GM18498 (cell line): ENCODE results near the gene DENND1B.
A peak's percentile ranks its signal among the peaks of the same experiment; 100 is the strongest.
"Not testable (repeated sequence)": the region's sequence is repeated elsewhere in the genome, so short reads cannot be mapped to it uniquely, and the experiment has no call there.

ENCODE experiments used
- ATAC-seq: cut with Tn5 transposase; IDR thresholded peaks from one replicate; pipeline ENCODE4 v1.9.1; 2021; ENCODE audit warnings: mild to moderate bottlenecking, moderate library complexity; ENCODE audit not compliant: unreplicated experiment

The DENND1B gene

DNA sequence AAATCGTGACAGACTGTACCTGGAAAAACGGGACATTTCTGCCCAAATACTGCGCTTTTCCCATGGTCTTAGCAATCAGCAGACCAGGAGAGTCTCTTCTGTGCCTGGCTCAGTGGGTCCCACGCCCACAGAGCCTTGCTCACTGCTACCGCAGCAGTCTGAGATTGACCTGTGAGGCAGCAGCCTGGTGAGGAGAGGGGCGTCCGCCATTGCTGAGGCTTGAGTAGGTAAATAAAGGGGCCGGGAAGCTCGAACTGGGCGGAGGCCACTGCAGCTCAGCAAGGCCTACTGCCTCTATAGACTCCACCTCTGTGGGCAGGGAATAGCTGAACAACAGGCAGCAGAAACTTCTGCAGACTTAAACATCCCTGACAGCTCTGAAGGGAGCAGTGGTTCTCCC lies 203.1 kb downstream of the DENND1B start:
- no peak for ATAC-seq

DNA sequence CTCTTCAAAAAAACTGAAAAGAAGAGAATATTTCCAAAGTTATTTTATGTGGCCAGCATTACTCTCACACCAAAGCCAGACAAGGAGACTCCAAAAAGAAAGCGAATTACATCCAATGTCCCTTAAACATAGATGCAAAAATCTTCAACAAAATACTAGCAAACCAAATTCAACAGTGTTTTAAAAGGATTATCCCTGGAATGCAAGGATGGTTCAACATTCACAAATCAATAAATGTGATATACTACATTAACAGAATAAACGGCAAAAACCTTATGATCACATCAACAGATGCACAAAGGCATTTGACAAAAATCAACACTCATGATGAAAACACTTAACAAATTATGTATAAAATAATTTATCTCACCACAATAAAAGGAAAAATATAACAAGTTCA lies 207.8 kb downstream of the DENND1B start:
- no peak for ATAC-seq

DNA sequence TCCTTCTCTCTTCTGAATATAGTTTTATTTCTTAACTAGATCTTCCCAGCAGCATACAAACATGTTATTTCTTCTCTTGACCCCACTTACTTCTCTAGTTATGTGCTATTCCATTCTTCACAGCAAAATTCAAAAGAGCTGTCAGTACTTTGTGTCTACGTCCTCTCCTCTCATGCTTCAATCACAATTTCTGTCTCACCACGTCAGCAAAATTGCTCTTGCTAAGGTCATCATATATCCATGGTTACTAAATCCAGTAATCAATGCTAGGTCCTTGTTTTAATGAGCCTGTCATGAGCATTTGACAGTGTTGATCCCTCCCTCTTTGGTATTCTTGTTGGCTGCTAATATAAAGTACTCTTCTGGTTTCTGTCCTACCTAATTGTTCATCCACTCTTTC lies 214.2 kb downstream of the DENND1B start:
- no peak for ATAC-seq

DNA sequence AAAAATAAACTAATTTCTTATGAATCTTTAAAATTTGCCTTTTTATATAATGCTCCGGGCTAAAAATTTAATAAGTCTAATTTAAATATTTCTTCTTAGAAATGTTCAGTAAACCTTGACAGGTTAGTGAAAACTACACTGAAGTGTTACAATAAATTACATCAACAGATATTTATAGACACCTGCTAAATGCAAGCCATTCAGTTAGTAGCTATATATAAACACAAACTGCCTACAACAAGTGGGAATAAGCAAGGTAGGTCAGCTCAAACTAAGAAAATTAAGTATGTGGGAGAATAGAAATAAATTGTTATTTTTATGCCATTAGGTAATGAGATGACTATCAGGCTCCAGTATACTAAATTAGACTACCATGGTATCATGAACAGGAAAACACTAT lies 215.6 kb downstream of the DENND1B start:
- no peak for ATAC-seq

DNA sequence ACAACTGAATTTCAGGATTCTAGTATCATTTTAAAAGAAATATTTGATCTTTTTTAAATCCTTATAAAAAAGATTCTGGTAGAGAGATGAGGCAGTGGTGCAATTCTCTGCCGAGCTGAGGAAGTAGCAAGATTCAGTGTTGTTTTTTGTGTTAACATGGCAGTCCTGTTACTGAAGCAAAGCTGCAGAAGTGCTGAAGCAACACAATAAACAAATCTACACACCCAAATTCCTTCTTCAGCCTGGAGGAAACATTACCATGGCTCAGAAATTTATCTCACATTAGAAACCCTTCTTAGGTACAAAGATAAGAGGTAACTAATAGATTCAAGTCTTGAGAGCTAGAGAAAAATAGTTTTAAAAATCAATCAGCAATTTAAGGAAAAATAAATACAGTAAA lies 216.0 kb downstream of the DENND1B start:
- no peak for ATAC-seq

DNA sequence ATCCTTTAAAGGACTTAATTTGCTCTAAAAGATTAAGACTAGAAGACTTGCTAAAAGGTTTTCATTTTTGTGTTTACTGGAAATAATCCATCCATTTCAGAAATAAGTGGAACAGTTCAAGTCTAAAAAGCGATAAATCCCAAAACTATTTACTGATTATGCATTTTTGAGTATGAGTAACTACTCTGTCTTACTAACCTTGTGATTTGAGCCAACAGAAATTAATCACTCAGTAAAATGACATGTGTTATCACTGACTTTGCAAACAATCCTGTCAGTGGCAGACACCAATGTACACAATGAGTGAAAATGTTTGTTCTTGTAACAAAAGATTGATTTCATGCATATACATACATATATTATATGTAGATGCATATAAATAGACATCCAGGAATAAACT lies 218.0 kb downstream of the DENND1B start:
- no peak for ATAC-seq

DNA sequence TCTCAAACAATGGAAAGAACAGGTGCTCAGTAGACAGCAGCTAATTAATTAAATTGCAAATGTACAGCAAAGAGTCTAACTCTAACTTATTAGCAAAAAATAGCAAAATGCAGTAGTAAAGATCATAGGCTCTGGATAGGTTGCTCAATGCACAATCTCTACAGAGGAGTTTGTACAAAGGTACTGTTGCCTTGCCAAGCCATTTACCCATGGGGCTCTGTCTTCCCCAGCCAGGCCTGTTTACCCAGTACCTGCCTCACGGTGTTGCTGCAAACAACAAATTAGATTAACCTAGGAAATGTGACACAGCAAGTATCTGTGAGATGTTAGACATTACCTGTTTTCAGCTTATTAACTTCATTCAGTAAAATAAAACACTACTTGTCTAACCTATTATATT lies 222.0 kb downstream of the DENND1B start:
- ATAC-seq, result no peak

DNA sequence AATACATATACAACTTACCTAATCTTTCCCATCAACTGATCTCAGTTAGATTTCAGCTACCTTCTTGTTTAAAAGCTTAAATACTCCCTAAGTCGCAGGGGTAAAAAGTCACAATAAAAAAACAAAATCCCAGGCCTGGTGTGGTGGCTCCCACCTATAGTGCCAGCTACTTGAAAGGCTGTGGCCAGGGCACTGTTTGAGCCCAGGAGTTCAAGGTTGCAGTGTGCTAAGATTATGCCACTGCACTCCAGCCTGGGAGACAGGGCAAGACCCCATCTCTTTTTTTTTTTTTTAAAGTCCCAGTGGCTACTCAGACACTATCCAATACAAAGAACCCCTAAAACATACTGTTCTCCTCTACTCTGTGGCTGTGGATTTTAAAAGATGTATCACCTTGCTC lies 228.3 kb downstream of the DENND1B start:
- ATAC-seq, result no peak

DNA sequence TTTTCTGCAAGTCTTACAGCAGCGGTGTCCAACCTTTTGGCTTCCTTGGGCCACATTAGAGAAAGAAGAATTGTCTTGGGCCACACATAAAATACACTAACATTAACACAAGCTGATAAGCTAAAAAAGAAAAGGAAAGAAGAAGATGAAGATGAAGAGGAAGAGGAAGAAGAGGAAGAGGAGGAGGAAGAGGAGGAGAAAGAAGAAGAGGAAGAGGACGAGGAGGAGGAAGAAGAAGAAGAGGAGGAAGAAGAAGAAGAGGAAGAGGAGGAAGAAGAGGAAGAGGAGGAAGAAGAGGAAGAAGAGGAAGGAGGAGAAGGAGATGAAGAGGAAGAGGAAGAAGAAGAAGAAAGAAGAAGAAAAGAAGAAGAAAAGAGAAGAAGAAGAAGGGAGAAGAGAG lies 230.7 kb downstream of the DENND1B start:
- ATAC-seq, result no peak

DNA sequence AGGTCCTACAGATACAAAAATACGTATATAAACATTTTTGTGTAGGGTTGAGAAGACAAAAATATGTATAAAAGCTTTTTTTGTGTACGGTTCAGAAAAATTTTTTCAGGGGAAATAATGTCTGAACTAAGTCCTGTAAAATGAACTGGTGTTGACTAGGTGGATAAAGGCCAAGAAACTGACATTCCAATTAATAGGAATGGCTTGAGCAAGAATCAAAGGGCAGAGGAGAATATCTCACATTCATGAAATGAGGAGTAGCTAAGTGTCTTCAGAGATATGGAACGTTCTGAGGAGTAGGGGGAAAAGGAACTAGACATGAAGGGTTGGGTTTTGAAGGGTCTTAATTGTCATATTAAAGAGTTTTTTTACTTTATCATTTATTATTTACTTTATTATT lies 231.2 kb downstream of the DENND1B start:
- ATAC-seq, result no peak

DNA sequence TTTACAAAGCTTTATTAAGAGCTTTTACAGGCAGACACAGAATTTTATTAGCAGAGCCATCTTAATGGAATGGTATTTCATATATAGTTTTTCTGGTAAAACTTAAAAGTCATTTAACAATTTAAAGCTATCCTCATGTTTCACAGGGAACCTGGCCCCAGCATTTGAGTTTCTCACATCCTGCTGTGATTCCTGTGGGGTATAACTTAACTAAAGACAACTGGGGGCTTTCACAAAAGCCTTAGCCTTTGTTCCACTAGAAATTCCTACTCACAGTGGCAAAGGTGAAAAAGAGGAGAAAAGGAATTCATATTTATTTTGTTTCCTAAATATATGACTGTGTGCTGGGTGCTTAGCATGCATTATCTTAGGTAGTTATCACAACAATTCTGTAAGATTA lies 233.9 kb downstream of the DENND1B start:
- ATAC-seq, result no peak

DNA sequence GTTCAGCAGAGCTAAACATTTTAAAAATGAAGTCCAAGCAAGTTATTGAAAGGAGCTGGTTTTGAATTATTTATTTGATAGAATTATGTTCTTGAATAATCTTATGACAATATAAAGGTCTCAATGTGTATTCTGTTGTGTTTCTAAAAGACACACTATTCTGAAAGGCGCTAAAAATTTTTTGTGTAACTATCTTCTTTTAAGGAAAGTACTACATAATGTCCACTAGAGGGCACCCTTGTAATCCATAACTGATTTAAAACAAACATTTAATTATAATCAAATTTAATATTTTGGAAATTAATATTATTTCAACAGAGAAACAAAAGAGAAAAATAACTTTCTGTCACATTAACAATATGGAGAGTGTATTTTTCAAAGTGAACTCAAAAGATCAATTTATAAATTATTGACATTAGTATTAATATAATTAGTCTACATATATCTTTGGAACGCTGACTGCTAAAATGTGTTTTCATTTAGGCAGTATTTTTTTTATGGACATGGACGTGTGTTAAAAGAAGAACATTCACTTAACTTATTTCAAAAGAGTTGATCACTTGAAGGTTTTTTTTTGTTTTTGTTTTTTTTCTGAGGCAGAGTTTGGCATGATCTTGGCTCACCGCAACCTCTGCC lies 248.4 kb downstream of the DENND1B start:
- ATAC-seq, result no peak

DNA sequence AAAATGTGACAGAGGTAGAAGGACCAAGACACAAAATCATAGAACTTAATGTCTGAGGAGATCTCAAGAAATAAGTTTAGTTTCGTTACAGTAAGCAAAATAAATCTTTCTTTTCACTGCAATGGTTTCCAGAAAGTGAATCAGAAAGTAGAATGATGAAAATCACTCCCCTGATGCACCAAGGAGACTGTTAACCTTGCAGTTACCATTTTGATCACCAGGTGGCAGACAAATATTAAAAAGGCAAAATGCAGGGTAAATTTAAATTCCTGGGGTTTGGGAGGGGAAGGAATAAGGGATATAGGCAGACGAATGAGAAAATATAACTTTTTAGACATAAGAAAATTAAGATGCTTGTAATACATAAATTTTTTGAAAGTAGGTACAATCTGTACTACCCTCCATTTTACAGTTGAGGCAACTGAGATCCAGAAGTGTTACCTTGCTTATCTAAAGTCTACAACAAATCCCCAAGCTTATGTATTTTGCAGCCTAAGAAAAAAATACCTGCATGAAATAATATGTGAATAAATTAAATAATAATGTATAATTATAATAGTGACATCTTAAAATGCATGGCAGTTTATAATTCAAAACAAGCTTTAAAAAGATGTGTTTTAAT lies 254.1 kb downstream of the DENND1B start:
- ATAC-seq, result peak; percentile 79

DNA sequence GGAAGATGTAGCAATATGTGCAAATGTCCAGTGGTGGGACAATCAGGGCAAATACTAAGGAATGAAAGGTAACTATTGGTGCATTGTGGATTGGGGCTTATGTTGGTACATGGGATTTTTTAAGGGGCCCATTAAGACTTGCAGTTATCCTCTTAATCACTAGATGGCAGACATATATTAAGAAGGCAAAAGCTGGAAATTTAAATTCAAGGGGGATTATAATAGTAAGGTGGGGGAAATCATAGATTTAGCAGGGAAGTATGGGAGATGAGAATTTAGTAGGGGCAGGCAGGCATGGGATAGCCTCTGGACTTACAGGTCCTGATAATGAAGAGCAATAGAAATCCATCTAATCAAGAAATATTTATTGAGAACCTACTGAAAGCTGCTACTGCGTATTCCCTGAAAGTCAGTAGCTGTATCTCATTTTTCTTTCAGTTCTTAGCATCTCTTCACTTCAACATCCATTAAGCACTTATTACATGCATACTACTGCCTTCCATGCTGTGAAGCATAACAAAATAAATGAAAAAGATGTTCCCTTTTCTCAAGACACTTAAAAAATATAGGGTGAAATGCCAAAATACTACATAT lies 255.4 kb downstream of the DENND1B start:
- ATAC-seq, result no peak

DNA sequence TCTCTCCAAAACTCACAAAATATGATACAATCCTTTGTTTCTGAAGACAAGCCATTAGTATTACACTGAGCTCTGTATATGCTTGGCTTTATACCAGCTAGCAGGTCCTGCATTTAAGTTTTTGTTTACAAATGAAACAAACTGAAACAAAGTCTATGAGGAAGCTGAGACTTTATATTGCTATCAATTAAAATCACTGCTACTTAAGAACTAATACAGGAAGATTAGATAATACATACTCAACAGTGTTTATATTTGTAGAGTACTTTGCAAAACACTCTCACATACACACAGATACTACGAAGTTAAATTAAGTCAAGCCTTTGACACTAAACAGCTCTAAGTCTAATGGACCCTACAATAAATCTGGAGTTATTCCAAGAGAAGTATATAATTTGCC lies 259.9 kb downstream of the DENND1B start:
- no peak for ATAC-seq

DNA sequence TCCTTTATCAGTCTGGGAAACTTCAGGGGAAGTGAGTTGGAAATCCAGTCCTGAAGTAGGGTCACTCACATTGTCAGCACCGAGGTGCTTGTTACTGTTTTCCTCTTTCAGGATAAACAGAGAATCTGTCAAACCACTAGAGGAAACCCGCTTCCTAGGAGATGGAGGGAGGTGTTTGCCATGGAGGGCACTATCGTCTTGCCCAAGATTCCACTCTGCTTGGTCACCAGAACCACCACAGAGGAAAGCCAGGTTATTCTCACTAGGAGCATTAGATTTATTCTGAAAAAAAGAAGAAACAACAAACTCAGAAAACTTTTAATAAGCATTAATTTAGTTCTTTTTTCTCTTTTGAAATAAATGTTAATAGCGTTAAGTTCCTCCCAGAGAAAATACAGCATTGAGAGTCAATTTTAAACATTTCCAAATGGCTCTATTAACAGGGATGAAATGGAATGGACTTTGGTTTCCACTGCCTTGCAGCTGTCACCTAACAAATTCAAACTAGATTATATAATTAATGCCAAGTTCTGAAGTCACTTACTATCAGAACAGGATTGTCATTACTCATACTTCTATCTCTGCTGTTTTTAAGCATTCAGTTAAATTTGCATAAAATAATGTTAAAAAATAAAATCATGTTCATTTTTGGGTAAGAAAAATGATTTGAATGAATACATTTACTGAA lies 264.4 kb downstream of the DENND1B start:
- no peak for ATAC-seq

DNA sequence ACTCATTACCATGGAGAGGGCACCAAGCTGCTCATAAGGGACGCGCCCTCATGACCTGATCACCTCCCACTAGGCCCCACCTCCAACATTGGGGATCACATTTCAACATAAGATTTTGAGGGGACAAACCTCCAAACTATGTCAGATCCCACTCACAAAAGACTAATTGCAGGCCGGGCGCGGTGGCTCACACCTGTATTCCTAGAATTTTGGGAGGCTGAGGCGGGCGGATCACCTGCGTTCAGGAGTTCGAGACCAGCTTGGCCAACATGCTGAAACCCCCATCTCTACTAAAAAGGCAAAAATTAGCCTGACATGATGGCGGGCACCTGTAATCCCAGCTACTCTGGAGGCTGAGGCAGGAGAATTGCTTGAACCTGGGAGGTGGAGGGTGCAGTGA lies 278.6 kb downstream of the DENND1B start:
- ATAC-seq, result no peak

DNA sequence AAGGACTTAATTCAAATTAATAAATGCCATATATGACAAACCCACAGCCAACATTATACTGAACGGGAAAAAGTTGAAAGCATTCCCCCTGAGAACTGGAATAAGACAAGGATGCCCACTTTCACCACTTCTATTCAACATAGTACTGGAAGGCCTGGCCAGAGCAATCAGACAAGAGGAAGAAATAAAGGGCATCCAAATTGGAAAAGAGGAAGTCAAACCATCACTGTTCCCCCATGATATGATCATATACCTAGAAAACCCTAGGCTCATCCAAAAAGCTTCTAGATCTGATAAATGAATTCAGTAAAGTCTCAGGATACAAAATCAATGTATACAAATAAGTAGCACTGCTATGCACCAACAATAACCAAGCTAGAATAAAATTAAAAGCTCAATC lies 283.8 kb downstream of the DENND1B start:
- ATAC-seq, result not testable (repeated sequence)

DNA sequence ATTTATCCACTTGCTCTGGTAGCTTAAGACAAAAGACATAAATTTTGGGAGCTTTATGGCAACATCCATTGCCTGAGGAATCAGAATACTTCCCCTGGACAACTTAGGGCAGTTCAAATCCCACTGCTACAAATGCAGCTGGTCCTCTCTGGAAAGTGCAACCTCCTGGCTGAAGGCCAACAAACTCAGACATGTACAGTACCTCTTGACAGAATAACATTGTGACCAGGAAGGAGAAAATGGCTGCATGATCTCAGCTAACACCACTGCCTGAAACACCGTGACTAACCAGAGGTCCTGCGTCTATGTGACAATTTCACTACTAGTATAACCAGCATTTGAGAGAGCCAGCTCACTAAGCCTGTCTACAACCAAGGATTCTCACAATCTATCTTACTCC lies 288.3 kb downstream of the DENND1B start:
- ATAC-seq, result no peak

DNA sequence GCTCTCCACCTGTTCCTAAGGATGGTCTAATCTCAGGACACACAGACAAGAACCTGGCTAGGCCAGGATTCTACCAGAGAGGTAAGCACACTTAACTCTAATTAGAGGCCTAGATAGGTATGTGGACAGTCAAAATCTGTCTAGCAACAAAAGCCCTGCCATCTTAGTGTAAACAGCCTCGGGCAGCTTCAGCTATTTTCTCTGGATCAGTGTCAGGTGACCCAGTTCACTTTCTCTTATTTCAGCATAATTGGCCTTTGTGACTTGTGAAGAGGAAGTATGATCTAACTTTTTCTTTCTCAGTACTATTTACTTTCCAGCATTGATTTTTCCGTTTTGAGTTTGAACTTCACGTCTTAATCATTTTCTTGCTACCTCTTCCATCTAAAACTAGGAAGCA lies 289.5 kb downstream of the DENND1B start:
- no peak for ATAC-seq

DNA sequence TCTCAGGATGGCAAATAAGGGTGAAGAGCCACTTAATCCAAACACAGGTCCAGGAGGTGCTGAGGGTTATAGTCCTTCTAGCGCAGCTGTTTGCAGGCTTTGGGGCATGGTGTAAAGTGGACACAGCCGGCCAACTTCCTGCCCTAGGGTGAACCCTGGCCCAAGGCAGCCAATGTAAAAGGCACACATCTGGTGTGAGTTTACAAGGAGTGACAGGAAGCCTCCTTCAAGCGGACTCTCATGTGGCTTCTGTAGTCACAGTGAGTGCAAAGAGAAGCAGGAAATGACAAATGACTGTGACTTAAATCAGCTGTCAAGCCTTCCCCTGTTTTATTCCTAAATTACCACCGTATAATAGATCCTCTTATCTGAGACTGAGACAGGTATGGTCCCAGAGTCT lies 294.2 kb downstream of the DENND1B start:
- ATAC-seq, result no peak

DNA sequence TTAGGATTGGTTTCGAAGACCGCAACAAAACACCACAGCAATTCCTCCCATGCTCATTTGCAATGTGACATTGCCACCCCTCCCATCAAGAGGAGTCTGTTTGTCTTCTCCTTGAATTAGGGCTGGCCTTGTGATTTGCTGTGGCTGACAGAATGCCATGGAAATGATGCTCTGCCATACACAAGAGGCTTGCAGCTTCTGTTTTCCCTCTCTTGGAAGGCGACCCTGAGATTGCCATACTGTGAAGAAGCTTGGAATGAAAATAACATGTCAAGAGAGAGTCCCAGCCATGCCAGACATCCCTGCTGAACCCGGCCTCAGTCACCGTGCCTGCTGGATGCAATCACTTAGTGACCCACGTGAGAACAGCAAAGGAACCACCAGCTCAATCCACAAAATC lies 294.8 kb downstream of the DENND1B start:
- no peak for ATAC-seq
